Measurements from ENCODE around the gene TXNRD1.

GRCh38 chr12:104321949-104322348 is 106.4 kb downstream of the TXNRD1 start:
- no peak for TF ChIP-seq POLR2A (IDR thresholded peaks at IDR 0.05)
- TF ChIP-seq POLR2AphosphoS5 (IDR thresholded peaks at IDR 0.05) = no peak
- TF ChIP-seq CTCF (IDR thresholded peaks at IDR 0.05) = no peak

All from prostate gland (tissue), 2 donors.